ENCODE results near the gene STC2. TPM values are rescaled to one million over a fixed set of nuclear protein-coding genes. Genes with fewer than 3 reads are reported as not detected.

STC2 gene
- total and polyA plus RNA-seq, 9 donors = 6.4 to 37.4 (median 12.4) TPM

- H3K36me3 ChIP-seq (ENCODE audit: control insufficient read depth, insufficient read depth, low read length) = peaks cover 22% of the 10 kb centered on the region
- peaks cover 2% of the 10 kb centered on the region for H3K27me3 ChIP-seq (ENCODE audit: control insufficient read depth, insufficient read depth, low read length)
- WGBS (ENCODE audit: insufficient coverage) = 33% methylated on average over 4 of the region's 21 CpGs
- no peak overlapping the region for H3K4me3 ChIP-seq (ENCODE audit: low read length)
- peaks cover 67% of the 10 kb centered on the region for H3K4me1 ChIP-seq (ENCODE audit: control insufficient read depth, insufficient read depth, low read length)
- DNase-seq = peak; percentile 94
- H3K9me3 ChIP-seq (replicated peaks; ENCODE audit: control insufficient read depth, low read depth, low read length) = no peaks in the 10 kb centered on the region
- H3K27ac ChIP-seq (ENCODE audit: low read length) = peak overlapping the region; percentile 87
Measured at GRCh38 chr5:173315495-173316338, 12.5 kb downstream of the STC2 start.

GRCh38 chr5:173314166-173314952 is 13.9 kb downstream of the STC2 start:
- 74% methylated on average over 2 of the region's 12 CpGs for WGBS (ENCODE audit: insufficient coverage)
- H3K36me3 ChIP-seq (ENCODE audit: control insufficient read depth, insufficient read depth, low read length) = peaks cover 21% of the 10 kb centered on the region
- no peaks in the 10 kb centered on the region for H3K9me3 ChIP-seq (replicated peaks; ENCODE audit: control insufficient read depth, low read depth, low read length)
- peaks cover 67% of the 10 kb centered on the region for H3K4me1 ChIP-seq (ENCODE audit: control insufficient read depth, insufficient read depth, low read length)
- H3K4me3 ChIP-seq (ENCODE audit: low read length) = no peak overlapping the region
- H3K27me3 ChIP-seq (ENCODE audit: control insufficient read depth, insufficient read depth, low read length) = peaks cover 2% of the 10 kb centered on the region
- H3K27ac ChIP-seq (ENCODE audit: low read length) = no peak overlapping the region
- DNase-seq = no peak

GRCh38 chr5:173313351-173313801 is 14.8 kb downstream of the STC2 start:
- H3K27ac ChIP-seq (ENCODE audit: low read length) = no peak overlapping the region
- H3K9me3 ChIP-seq (replicated peaks; ENCODE audit: control insufficient read depth, low read depth, low read length) = no peaks in the 10 kb centered on the region
- no peak for DNase-seq
- WGBS (ENCODE audit: insufficient coverage) = 54% methylated on average over 2 of the region's 3 CpGs
- H3K36me3 ChIP-seq (ENCODE audit: control insufficient read depth, insufficient read depth, low read length) = peaks cover 12% of the 10 kb centered on the region
- peaks cover 2% of the 10 kb centered on the region for H3K27me3 ChIP-seq (ENCODE audit: control insufficient read depth, insufficient read depth, low read length)
- H3K4me1 ChIP-seq (ENCODE audit: control insufficient read depth, insufficient read depth, low read length) = peaks cover 60% of the 10 kb centered on the region
- H3K4me3 ChIP-seq (ENCODE audit: low read length) = no peak overlapping the region

- H3K36me3 ChIP-seq (ENCODE audit: control insufficient read depth, insufficient read depth, low read length) = peaks cover 8% of the 10 kb centered on the region
- H3K27me3 ChIP-seq (ENCODE audit: control insufficient read depth, insufficient read depth, low read length) = peaks cover 2% of the 10 kb centered on the region
- peaks cover 4% of the 10 kb centered on the region for H3K9me3 ChIP-seq (replicated peaks; ENCODE audit: control insufficient read depth, low read depth, low read length)
- H3K4me3 ChIP-seq (ENCODE audit: low read length) = no peak overlapping the region
- peaks cover 60% of the 10 kb centered on the region for H3K4me1 ChIP-seq (ENCODE audit: control insufficient read depth, insufficient read depth, low read length)
- H3K27ac ChIP-seq (ENCODE audit: low read length) = no peak overlapping the region
- no peak for DNase-seq
- WGBS (ENCODE audit: insufficient coverage) = no CpG with 5 or more reads among the region's 3 CpGs
Measured at GRCh38 chr5:173312821-173313220, 15.4 kb downstream of the STC2 start.

- Histone ChIP-seq H3K27ac (ENCODE audit: low read length) (no peak overlapping the region), H3K36me3 (ENCODE audit: control insufficient read depth, insufficient read depth, low read length) (peaks cover under 1% of the 10 kb centered on the region), H3K9me3 (replicated peaks; ENCODE audit: control insufficient read depth, low read depth, low read length) (peaks cover 8% of the 10 kb centered on the region), H3K4me1 (ENCODE audit: control insufficient read depth, insufficient read depth, low read length) (peaks cover 56% of the 10 kb centered on the region), H3K4me3 (ENCODE audit: low read length) (no peak overlapping the region), H3K27me3 (ENCODE audit: control insufficient read depth, insufficient read depth, low read length) (peaks cover 2% of the 10 kb centered on the region)
- DNase-seq = no peak
- WGBS (ENCODE audit: insufficient coverage) = 81% methylated on average over 4 of the region's 9 CpGs
Measured at GRCh38 chr5:173311818-173312585, 16.2 kb downstream of the STC2 start.

GRCh38 chr5:173310861-173311785 is 17.1 kb downstream of the STC2 start:
- peaks cover 8% of the 10 kb centered on the region for H3K9me3 ChIP-seq (replicated peaks; ENCODE audit: control insufficient read depth, low read depth, low read length)
- DNase-seq = peak; percentile 77
- peaks cover 2% of the 10 kb centered on the region for H3K27me3 ChIP-seq (ENCODE audit: control insufficient read depth, insufficient read depth, low read length)
- H3K4me1 ChIP-seq (ENCODE audit: control insufficient read depth, insufficient read depth, low read length) = peaks cover 50% of the 10 kb centered on the region
- H3K4me3 ChIP-seq (ENCODE audit: low read length) = no peak overlapping the region
- 45% methylated on average over 9 of the region's 15 CpGs for WGBS (ENCODE audit: insufficient coverage)
- no peaks in the 10 kb centered on the region for H3K36me3 ChIP-seq (ENCODE audit: control insufficient read depth, insufficient read depth, low read length)
- H3K27ac ChIP-seq (ENCODE audit: low read length) = peak overlapping the region; percentile 59

GRCh38 chr5:173310218-173310769 is 17.9 kb downstream of the STC2 start:
- H3K4me3 ChIP-seq (ENCODE audit: low read length) = no peak overlapping the region
- WGBS (ENCODE audit: insufficient coverage) = 38% methylated on average over 3 of the region's 8 CpGs
- DNase-seq = no peak
- H3K36me3 ChIP-seq (ENCODE audit: control insufficient read depth, insufficient read depth, low read length) = no peaks in the 10 kb centered on the region
- peaks cover 8% of the 10 kb centered on the region for H3K9me3 ChIP-seq (replicated peaks; ENCODE audit: control insufficient read depth, low read depth, low read length)
- H3K27ac ChIP-seq (ENCODE audit: low read length) = peak overlapping the region; percentile 59
- peaks cover 2% of the 10 kb centered on the region for H3K27me3 ChIP-seq (ENCODE audit: control insufficient read depth, insufficient read depth, low read length)
- peaks cover 42% of the 10 kb centered on the region for H3K4me1 ChIP-seq (ENCODE audit: control insufficient read depth, insufficient read depth, low read length)

- Histone ChIP-seq H3K27ac (ENCODE audit: low read length) (peak overlapping the region; percentile 59), H3K9me3 (replicated peaks; ENCODE audit: control insufficient read depth, low read depth, low read length) (peaks cover 8% of the 10 kb centered on the region), H3K36me3 (ENCODE audit: control insufficient read depth, insufficient read depth, low read length) (no peaks in the 10 kb centered on the region), H3K4me1 (ENCODE audit: control insufficient read depth, insufficient read depth, low read length) (peaks cover 42% of the 10 kb centered on the region), H3K27me3 (ENCODE audit: control insufficient read depth, insufficient read depth, low read length) (peaks cover 2% of the 10 kb centered on the region), H3K4me3 (ENCODE audit: low read length) (no peak overlapping the region)
- WGBS (ENCODE audit: insufficient coverage) = no CpG with 5 or more reads among the region's 4 CpGs
- DNase-seq = no peak
Measured at GRCh38 chr5:173309731-173310130, 18.5 kb downstream of the STC2 start.

GRCh38 chr5:173308226-173308625 is 20.0 kb downstream of the STC2 start:
- DNase-seq = no peak
- H3K9me3 ChIP-seq (replicated peaks; ENCODE audit: control insufficient read depth, low read depth, low read length) = peaks cover 8% of the 10 kb centered on the region
- H3K27me3 ChIP-seq (ENCODE audit: control insufficient read depth, insufficient read depth, low read length) = peaks cover under 1% of the 10 kb centered on the region
- no peaks in the 10 kb centered on the region for H3K36me3 ChIP-seq (ENCODE audit: control insufficient read depth, insufficient read depth, low read length)
- no peak overlapping the region for H3K4me3 ChIP-seq (ENCODE audit: low read length)
- H3K4me1 ChIP-seq (ENCODE audit: control insufficient read depth, insufficient read depth, low read length) = peaks cover 42% of the 10 kb centered on the region
- no peak overlapping the region for H3K27ac ChIP-seq (ENCODE audit: low read length)

Data from muscle of leg (tissue), 11 donors.